ENCODE measurements around the gene PPP1R3G.

PPP1R3G gene

GRCh38 chr6:5100806-5101205, 15.7 kb downstream of the PPP1R3G start:
- no peaks in the 10 kb centered on the region for H3K27me3 ChIP-seq (ENCODE audit: insufficient read depth, low read length)
- H3K4me2 ChIP-seq (ENCODE audit: low read length) = no peak overlapping the region
- H3K9me3 ChIP-seq (ENCODE audit: low read length) = no peaks in the 10 kb centered on the region
- no peaks in the 10 kb centered on the region for H3K36me3 ChIP-seq (ENCODE audit: insufficient read depth, low read length)
- H3K9me2 ChIP-seq (ENCODE audit: low read depth, low read length) = no peaks in the 10 kb centered on the region
- H3F3A ChIP-seq (ENCODE audit: insufficient read depth, low read length) = no peaks in the 10 kb centered on the region
- no peak overlapping the region for H3K9ac ChIP-seq (ENCODE audit: low read length)
- H2AFZ ChIP-seq (ENCODE audit: low read length) = no peak overlapping the region
- H3K4me1 ChIP-seq (ENCODE audit: insufficient read depth, low read length, severe bottlenecking) = no peaks in the 10 kb centered on the region
- no peaks in the 10 kb centered on the region for H3K79me2 ChIP-seq (ENCODE audit: insufficient read depth, low read length)
- H3K4me3 ChIP-seq (ENCODE audit: low read depth, low read length, poor library complexity, severe bottlenecking) = no peak overlapping the region
- no peak overlapping the region for H3K27ac ChIP-seq (ENCODE audit: low read depth, low read length, poor library complexity, severe bottlenecking)
- no peak for TF ChIP-seq CTCF (IDR thresholded peaks at IDR 0.05; ENCODE audit: low read length)
- no peak for TF ChIP-seq EZH2 (IDR thresholded peaks at IDR 0.05; ENCODE audit: borderline replicate concordance, low read length)
- no peaks in the 10 kb centered on the region for H4K20me1 ChIP-seq (ENCODE audit: insufficient read depth, low read length)

- Histone ChIP-seq H3K4me3 (ENCODE audit: low read depth, low read length, poor library complexity, severe bottlenecking) (no peak overlapping the region), H3K9me2 (ENCODE audit: low read depth, low read length) (no peaks in the 10 kb centered on the region), H2AFZ (ENCODE audit: low read length) (no peak overlapping the region)
These were observed 17.3 kb downstream of the PPP1R3G start for GRCh38 chr6:5102267-5102970.

GRCh38 chr6:5103250-5103649, 18.1 kb downstream of the PPP1R3G start:
- H4K20me1 ChIP-seq (ENCODE audit: insufficient read depth, low read length) = no peaks in the 10 kb centered on the region
- no peaks in the 10 kb centered on the region for H3K36me3 ChIP-seq (ENCODE audit: insufficient read depth, low read length)
- no peaks in the 10 kb centered on the region for H3K4me1 ChIP-seq (ENCODE audit: insufficient read depth, low read length, severe bottlenecking)
- H2AFZ ChIP-seq (ENCODE audit: low read length) = no peak overlapping the region
- no peaks in the 10 kb centered on the region for H3K9me2 ChIP-seq (ENCODE audit: low read depth, low read length)
- no peaks in the 10 kb centered on the region for H3F3A ChIP-seq (ENCODE audit: insufficient read depth, low read length)
- H3K9ac ChIP-seq (ENCODE audit: low read length) = no peak overlapping the region
- no peaks in the 10 kb centered on the region for H3K9me3 ChIP-seq (ENCODE audit: low read length)
- no peak overlapping the region for H3K4me3 ChIP-seq (ENCODE audit: low read depth, low read length, poor library complexity, severe bottlenecking)
- H3K27me3 ChIP-seq (ENCODE audit: insufficient read depth, low read length) = no peaks in the 10 kb centered on the region
- H3K4me2 ChIP-seq (ENCODE audit: low read length) = no peak overlapping the region
- TF ChIP-seq EZH2 (IDR thresholded peaks at IDR 0.05; ENCODE audit: borderline replicate concordance, low read length) = no peak
- no peak for TF ChIP-seq CTCF (IDR thresholded peaks at IDR 0.05; ENCODE audit: low read length)
- no peak overlapping the region for H3K27ac ChIP-seq (ENCODE audit: low read depth, low read length, poor library complexity, severe bottlenecking)
- H3K79me2 ChIP-seq (ENCODE audit: insufficient read depth, low read length) = no peaks in the 10 kb centered on the region

More at GRCh38 chr6:5102267-5102970, 17.3 kb downstream of the PPP1R3G start:
- TF ChIP-seq EZH2 (IDR thresholded peaks at IDR 0.05; ENCODE audit: borderline replicate concordance, low read length) (no peak), CTCF (IDR thresholded peaks at IDR 0.05; ENCODE audit: low read length) (no peak)
- Histone ChIP-seq H3K27ac (ENCODE audit: low read depth, low read length, poor library complexity, severe bottlenecking) (no peak overlapping the region), H3F3A (ENCODE audit: insufficient read depth, low read length) (no peaks in the 10 kb centered on the region), H3K4me1 (ENCODE audit: insufficient read depth, low read length, severe bottlenecking) (no peaks in the 10 kb centered on the region), H3K4me2 (ENCODE audit: low read length) (no peak overlapping the region), H3K9me3 (ENCODE audit: low read length) (no peaks in the 10 kb centered on the region), H4K20me1 (ENCODE audit: insufficient read depth, low read length) (no peaks in the 10 kb centered on the region), H3K9ac (ENCODE audit: low read length) (no peak overlapping the region), H3K36me3 (ENCODE audit: insufficient read depth, low read length) (no peaks in the 10 kb centered on the region), H3K27me3 (ENCODE audit: insufficient read depth, low read length) (no peaks in the 10 kb centered on the region), H3K79me2 (ENCODE audit: insufficient read depth, low read length) (no peaks in the 10 kb centered on the region)

Data from OCI-LY1 (cell line).